HG03521 (cell line): ENCODE results near the gene MRPL43.
"Not testable (repeated sequence)": the region's sequence is repeated elsewhere in the genome, so short reads cannot be mapped to it uniquely, and the experiment has no call there.

Source experiments
- ATAC-seq: cut with Tn5 transposase; IDR thresholded peaks from one replicate; pipeline ENCODE4 v1.9.1; 2021; ENCODE audit warnings: mild to moderate bottlenecking, moderate library complexity; ENCODE audit not compliant: unreplicated experiment

MRPL43 gene

GRCh38 chr10:100984672-100985177, 2.6 kb downstream of the MRPL43 start:
- ATAC-seq: no peak

DNA sequence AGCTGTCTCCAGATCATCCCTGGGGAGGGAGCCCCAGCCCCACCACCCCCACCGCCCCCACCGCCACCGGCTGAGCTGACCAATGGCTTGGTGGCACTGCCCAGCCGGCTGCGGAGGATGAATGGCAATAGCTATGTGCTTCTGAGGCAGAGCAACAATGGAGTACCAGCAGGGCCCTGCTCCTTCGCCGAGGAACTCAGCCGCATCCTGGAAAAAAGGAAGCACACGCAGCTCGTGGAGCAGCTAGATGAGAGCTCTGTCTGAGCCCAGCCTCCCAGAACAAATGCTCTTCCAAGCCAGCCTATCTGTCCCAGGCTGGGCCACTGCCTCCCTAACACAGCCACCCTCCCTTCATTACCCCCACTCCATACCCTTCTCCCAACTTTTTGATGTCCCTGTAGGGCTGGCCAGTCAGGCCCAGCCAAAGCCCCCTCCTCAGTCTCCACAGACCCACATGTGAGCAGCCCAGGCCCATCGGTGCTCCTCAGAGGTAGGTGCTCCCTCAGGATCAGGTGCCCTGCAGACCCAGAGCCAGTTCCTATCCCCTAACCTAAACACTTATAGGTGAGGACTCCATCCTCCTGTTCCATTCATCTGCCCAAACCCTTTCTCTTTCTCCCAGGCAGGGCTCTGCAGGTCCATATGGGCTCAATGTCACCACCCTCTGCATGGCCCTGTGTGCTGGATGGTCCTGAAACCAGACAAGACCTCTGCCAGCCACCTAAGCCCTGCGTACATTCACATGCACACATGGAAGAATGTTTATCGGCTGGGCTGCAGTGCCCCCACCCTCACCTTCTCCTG, 3.2 kb downstream of the MRPL43 start:
- no peak for ATAC-seq

DNA sequence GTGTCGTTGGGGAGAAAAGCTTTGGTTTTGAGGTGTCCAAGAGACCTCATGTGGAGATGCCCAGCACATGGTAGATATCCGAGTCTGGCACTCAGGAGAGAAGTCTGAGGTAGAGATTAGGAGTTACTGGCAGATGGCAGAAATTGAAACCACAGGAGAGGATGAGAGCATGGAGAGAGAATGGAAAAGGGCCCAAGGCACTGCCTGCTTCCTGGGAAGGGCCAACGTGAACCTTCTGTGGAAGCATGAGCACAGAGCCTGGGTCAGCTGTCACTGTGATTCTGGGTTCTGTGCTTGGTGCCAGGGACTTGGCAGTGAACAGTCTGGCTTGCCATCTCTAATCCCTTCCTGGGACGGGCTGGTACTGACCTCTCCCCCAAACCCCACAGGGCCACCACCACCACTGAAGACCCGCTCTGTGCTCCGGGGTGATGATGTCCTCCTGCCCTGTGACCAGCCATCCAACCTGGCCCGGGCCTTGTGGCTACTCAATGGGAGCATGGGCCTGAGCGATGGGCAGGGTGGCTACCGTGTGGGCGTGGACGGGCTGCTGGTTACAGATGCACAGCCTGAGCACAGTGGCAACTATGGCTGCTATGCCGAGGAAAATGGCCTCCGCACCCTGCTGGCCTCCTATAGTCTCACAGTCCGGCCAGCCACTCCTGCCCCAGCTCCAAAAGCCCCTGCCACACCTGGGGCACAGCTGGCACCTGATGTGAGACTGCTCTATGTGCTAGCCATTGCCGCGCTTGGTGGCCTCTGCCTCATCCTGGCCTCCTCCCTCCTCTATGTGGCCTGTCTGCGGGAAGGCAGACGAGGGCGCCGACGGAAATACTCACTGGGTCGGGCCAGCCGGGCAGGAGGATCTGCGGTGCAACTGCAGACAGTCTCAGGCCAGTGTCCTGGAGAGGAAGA, 4.1 kb downstream of the MRPL43 start:
- no peak for ATAC-seq

- no peak for ATAC-seq
These were observed 6.0 kb downstream of the MRPL43 start for GRCh38 chr10:100981178-100981772.

GRCh38 chr10:100980711-100981110, 6.6 kb downstream of the MRPL43 start:
- no peak for ATAC-seq

DNA sequence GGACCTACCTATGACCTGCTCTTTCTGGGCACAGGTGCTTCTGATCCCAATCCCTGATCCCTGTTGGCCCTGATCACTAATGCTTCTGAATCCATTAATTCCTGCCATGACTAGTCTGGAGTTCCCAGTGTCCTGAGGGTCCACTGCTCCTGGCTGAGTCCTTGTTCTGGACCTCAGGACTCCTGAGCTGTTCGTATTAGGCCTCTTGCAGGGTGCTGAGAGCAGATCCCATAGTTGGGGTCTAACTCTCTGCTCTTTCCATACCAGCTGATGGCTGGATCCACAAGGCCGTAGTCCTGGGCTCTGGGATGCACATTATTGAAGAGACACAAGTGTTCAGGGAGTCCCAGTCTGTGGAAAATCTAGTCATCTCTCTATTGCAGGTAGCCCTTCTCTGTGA, 7.0 kb downstream of the MRPL43 start:
- no peak for ATAC-seq

GRCh38 chr10:100979791-100980272, 7.5 kb downstream of the MRPL43 start:
- no peak for ATAC-seq

DNA sequence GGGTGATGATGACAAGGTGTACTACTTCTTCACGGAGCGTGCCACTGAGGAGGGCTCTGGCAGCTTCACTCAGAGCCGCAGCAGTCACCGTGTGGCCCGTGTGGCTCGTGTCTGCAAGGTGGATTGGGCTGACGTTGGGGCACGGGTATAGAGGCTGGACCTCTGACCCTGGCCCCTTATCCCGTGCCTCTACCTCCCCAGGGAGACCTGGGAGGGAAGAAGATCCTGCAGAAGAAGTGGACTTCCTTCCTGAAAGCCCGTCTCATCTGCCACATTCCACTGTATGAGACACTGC, 8.4 kb downstream of the MRPL43 start:
- ATAC-seq: no peak

GRCh38 chr10:100978121-100978900, 9.0 kb downstream of the MRPL43 start:
- no peak for ATAC-seq

GRCh38 chr10:100977436-100977835, 9.9 kb downstream of the MRPL43 start:
- no peak for ATAC-seq

DNA sequence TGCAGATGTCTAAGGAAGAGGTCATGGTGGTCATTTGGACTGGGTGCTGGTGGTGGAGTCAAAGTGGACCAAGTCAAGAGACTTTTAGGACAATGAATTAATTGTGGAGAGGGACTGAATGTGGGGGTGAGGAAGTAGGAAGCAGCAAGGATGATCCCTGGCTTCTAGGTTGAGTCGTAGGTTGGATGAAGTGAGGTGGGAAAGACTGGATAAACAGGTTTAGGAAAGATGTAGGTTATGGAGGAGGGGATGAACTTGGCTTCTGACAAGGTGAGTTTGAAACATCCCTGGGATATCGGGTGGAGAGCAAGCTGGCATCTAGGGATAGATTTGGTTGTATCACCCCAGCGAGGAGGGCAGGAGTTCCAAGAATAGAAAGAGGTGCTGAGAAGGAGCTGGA, 10.4 kb downstream of the MRPL43 start:
- no peak for ATAC-seq

- not testable (repeated sequence) for ATAC-seq
These were observed 11.9 kb downstream of the MRPL43 start for GRCh38 chr10:100975397-100975796.

GRCh38 chr10:100972904-100973535, 14.3 kb downstream of the MRPL43 start:
- no peak for ATAC-seq

DNA sequence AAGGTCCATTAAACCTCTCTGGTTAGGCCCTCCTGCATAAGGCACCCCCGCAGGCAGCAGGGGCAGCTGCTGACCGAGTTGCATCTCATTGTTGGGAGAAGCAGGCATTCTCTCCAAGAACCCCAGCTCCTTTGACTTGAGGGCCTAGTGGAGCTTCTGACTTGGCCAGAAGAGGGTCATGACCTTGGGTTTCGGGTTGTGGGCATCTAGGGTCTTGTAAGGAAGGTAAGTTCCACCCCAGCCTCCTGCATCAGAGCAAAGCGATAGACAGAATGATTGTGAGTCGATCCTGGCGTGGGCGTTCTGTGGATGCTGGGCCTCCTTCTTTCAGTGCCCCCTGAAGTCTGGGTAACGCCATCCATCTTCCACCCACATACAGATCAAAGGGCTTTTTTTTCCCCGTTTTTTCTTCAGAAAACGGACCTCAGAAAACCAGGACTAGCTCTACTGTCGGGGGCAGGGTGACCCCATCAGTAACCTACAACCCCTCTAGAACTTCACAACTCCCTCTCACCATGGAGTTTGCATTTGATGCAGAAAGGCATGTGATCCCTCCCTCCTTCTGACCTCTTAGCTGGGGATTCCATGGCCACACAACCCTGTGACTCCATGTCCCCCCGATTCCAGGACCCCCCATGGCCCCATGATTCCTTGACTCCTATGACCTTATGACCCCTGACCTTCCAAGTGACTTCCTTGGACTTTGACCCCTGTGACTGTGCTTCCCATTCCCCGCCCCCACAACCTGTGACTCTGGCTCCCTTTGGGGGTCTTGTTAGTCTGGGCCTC, 15.0 kb downstream of the MRPL43 start:
- ATAC-seq: no peak

DNA sequence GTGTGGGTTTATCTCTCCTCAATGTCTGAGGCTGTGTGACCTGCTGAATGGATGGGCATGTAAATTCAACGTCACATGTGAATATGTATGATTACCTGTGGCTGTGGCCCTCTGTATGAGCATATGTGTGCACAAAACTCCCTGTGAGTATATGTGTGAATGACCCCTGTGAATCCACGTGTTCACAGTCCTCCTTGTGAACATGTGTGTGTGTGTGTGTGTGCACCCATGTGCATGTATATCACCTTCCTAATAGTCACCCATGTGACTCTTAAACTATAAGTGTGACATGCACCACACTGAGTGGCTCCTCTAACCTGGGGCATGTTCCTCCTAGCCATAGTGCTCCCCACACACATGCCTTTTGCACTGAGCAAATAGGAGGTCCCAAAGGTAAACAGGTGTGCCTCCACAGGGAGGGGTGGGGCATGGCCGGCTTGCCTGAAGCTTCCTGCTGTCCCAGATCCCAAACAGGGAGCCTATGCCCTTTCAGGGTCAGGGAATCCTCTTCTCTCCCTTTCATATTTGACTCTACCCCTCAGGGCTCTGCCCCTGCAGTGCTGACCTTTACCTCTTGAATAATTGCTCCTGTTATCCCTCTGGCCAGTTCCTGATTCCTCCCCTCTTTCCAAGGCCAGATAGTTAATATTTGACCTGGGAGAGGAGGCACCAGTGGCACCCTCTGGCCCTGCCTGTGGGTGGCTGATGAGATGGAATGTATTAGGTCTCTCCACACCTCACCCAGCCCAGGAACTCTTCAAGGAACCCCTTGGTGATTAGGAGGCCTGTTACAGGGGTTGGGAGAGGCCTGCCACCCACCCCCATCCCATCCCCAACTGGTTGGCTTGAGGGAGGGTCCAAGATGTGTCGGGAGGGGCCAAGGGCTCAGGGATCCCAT, 16.1 kb downstream of the MRPL43 start:
- ATAC-seq: no peak

- ATAC-seq: no peak
These were observed 17.0 kb downstream of the MRPL43 start for GRCh38 chr10:100970076-100970913.
